ENCODE data around the gene THRB.
"Not testable (repeated sequence)": the region's sequence is repeated elsewhere in the genome, so short reads cannot be mapped to it uniquely, and the experiment has no call there.

THRB gene

DNA sequence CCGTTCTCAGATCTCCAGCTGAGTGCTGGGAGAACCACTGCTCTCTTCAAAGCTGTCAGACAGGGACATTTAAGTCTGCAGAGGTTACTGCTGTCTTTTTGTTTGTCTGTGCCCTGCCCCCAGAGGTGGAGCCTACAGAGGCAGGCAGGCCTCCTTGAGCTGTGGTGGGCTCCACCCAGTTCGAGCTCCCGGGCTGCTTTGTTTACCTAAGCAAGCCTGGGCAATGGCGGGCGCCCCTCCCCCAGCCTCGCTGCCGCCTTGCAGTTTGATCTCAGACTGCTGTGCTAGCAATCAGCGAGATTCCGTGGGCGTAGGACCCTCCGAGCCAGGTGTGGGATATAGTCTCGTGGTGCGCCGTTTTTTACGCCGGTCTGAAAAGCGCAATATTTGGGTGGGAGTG lies 399.8 kb downstream of the THRB start:
- DNase-seq (ENCODE audit: low read depth), result not testable (repeated sequence)

- no peak for DNase-seq (ENCODE audit: low read depth)
Measured at GRCh38 chr3:24088782-24089181, 405.9 kb downstream of the THRB start.

GRCh38 chr3:24087469-24087868 lies 407.2 kb downstream of the THRB start:
- no peak for DNase-seq (ENCODE audit: low read depth)

DNA sequence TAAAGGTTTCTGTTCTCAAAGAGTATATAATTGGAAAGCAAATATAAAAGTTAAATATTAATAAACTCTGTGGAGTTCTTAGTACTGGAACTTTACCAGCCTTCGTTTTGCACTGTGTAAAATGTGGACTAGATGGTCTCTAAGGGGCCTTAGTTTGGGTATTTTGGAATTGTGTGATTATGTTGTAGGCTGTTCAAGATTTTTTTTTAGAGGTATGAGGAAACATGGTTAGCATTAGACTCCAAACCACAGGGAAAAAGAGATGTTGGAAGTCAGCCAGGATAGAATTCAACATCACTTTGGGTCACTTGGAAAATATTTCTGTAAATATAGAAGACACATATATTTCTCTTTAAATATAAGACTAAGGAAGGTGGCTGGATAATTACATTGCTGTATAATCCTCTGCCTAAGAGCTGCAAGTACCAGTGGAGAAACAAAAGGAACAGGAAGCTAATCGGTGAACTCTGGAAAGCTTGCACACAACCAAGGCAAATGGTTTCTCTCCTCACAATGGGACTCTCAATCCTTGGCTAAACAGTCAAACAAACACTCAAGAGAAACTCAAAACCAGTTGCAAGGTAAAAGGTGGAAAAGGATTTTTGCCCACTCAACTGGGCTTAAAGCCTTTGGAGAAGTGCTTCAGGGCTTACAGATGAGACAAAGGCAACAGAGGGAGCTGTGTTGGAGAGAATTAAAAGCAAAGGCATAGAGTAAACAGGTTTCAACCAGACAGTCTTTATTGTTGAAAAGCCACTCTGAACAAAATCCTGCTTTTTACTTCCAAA lies 407.8 kb downstream of the THRB start:
- no peak for DNase-seq (ENCODE audit: low read depth)

DNA sequence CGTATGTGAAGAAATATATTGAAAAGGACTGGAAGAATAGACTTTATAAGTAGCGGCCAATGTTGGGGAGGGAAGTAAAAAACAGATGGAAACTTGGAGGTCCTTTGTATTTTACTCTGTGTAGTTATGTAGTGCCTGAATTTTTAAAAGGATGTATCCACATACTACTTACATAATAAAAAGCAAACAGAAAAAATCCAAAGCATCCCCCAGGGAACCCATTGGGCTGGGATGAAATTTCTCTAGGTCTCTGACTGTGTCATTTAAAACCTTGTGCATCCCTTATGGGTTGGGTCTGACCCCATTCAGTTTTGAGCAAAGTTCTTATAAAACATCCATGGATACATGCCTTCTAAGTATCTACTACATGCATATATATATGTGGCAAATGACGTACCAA lies 408.4 kb downstream of the THRB start:
- no peak for DNase-seq (ENCODE audit: low read depth)

DNA sequence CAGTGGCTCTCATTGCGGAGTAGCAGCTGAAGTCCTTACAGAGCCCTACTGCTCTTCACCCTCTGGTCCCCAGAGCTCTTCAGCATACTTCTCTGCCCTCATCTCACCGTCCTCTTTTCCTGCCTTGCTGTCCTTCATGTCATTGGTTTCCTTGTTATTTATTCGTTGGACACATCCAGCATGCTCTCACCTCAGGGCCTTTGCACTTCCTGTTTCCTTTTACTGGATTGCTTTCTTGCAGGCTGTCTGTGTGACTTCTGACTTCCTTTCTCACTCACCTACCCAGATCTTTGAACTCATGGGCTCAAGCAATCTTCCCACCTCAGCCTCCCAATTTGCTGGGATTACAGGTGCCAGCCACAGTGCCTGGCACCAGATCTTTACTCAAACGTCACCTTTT lies 422.5 kb downstream of the THRB start:
- DNase-seq (ENCODE audit: low read depth), result no peak

DNA sequence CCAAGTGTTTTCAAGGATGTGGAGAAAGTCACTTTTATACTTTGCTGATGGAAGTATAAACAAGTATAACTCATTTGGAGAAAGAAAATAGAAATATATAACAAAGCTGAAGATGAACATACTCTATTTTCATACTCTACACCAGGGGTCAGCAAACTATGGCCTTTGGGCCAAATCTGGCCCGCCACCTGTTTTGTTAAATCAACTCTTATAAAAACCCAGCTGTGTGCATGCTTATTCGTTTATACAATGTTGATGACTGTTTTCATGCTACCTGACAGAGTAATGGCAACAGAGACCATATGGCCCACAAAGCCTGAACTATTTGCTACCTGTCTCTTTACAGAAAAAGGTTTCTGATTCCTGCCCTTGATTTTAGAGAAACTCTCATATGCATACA lies 425.6 kb downstream of the THRB start:
- no peak for DNase-seq (ENCODE audit: low read depth)

- DNase-seq (ENCODE audit: low read depth), result no peak
Measured at GRCh38 chr3:24067483-24067882, 427.2 kb downstream of the THRB start.
